Type B pancreatic cell (in vitro differentiated cells): ENCODE data around the gene SEC14L3. TPM values are rescaled to one million over a fixed set of nuclear protein-coding genes. Genes with fewer than 3 reads are reported as not detected.
A peak's percentile ranks its signal among the peaks of the same experiment; 100 is the strongest.

Source experiments
- DNase-seq: peaks from one replicate; pipeline ENCODE4 v3.0.0; 2021; ENCODE audit warnings: mixed read lengths; ENCODE audit not compliant: unreplicated experiment; ENCODE audit errors: extremely low spot score
- H3K27ac Mint-ChIP-seq: 2 replicates; pipeline ENCODE4 v1.8.0; 2021; ENCODE audit warnings: mild to moderate bottlenecking, mixed read lengths
- H3K27me3 Mint-ChIP-seq: 2 replicates; pipeline ENCODE4 v1.8.0; 2021; ENCODE audit warnings: mixed read lengths
- H3K36me3 Mint-ChIP-seq: 2 replicates; pipeline ENCODE4 v1.8.0; 2021; ENCODE audit warnings: mixed read lengths
- H3K4me1 Mint-ChIP-seq: one replicate; pipeline ENCODE4 v1.8.0; 2021; ENCODE audit warnings: mixed read lengths; ENCODE audit not compliant: unreplicated experiment
- H3K4me3 Mint-ChIP-seq: 2 replicates; pipeline ENCODE4 v1.8.0; 2021; ENCODE audit warnings: mild to moderate bottlenecking, mixed read lengths
- H3K9me3 Mint-ChIP-seq: 2 replicates; pipeline ENCODE4 v1.8.0; 2021; ENCODE audit warnings: mixed read lengths
- total RNA-seq: library from RNA; stranded (reverse); gene quantifications from 2 replicates; pipeline ENCODE4 v1.2.1, GENCODE V29; 2021; ENCODE audit warnings: low replicate concordance
- TF ChIP-seq, protein P1 (sequence below): fragments of 200-600 bp; sonication (generic); conservative IDR thresholded peaks from 2 replicates; pipeline ENCODE4 v1.5.0; 2021; ENCODE audit warnings: antibody characterized with exemption, mild to moderate bottlenecking

The SEC14L3 gene
- total RNA-seq, 1 donor from 2014 or later, result not detected

DNA sequence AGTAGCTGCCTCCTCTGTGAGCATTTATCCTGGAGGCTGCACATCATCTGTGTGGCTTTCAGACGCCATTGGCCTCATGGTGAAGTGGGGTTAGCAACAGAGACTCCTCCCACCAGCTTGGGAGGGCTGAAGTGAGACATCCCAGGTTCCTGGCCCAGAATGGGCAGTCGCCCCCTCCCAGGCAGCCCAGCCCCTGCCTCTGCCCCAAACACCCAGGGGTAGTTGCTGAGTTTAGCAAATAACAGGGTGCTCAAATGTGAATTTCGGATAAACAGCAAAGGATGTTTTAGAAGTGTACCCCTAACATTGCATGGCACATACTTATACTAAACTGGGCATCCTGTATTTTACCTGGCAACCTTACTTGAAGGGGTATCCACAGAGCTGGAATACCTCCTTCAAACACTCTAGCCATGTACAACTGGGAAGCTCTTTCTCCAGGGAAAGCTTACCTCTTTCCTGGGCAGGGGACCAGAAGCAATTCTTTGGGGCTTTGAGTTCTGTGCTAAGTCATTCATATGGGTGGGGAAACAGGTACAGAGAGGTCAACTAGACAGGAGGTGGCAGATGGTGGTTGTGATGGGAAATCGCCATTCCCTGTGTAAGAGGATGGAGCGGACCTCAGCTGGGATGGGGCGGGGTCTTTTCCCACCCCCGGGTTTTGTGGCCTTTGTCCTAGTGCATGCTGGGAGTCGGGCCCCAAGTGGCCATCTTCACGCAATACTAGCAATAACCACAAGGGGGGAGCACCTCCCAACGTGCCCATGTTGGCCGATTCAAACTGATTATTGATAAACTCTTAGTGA, 27.0 kb downstream of the SEC14L3 start:
- H3K4me3 Mint-ChIP-seq, result no peak overlapping the region
- DNase-seq, result no peak
- H3K36me3 Mint-ChIP-seq, result no peaks in the 10 kb centered on the region
- H3K4me1 Mint-ChIP-seq, result peaks cover 9% of the 10 kb centered on the region
- peaks cover 8% of the 10 kb centered on the region for H3K27me3 Mint-ChIP-seq
- no peaks in the 10 kb centered on the region for H3K9me3 Mint-ChIP-seq
- no peak overlapping the region for H3K27ac Mint-ChIP-seq
- TF ChIP-seq, protein P1, sequence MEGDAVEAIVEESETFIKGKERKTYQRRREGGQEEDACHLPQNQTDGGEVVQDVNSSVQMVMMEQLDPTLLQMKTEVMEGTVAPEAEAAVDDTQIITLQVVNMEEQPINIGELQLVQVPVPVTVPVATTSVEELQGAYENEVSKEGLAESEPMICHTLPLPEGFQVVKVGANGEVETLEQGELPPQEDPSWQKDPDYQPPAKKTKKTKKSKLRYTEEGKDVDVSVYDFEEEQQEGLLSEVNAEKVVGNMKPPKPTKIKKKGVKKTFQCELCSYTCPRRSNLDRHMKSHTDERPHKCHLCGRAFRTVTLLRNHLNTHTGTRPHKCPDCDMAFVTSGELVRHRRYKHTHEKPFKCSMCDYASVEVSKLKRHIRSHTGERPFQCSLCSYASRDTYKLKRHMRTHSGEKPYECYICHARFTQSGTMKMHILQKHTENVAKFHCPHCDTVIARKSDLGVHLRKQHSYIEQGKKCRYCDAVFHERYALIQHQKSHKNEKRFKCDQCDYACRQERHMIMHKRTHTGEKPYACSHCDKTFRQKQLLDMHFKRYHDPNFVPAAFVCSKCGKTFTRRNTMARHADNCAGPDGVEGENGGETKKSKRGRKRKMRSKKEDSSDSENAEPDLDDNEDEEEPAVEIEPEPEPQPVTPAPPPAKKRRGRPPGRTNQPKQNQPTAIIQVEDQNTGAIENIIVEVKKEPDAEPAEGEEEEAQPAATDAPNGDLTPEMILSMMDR, result peak; percentile 87

DNA sequence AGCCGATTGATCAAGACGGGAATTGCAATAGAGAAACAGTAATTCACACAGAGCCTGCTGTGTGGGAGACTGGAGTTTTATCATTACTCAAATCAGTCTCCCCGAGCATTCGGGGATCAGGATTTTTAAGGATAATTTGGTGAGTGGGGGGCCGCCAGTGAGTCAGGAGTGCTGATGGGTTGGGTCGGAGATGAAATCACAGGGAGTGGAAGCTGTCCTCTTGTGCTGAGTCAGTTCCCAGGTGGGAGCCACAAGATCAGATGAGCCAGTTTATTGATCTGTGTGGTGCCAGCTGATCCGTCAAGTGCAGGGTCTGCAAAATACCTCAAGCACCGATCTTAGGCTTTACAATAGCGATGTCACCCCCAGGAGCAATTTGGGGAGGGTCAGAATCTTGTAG, 30.7 kb downstream of the SEC14L3 start:
- H3K36me3 Mint-ChIP-seq, result no peaks in the 10 kb centered on the region
- H3K27me3 Mint-ChIP-seq, result peaks cover 11% of the 10 kb centered on the region
- H3K4me1 Mint-ChIP-seq, result peaks cover 14% of the 10 kb centered on the region
- TF ChIP-seq, protein P1, result no peak
- H3K27ac Mint-ChIP-seq, result no peak overlapping the region
- H3K9me3 Mint-ChIP-seq, result no peaks in the 10 kb centered on the region
- DNase-seq, result no peak
- no peak overlapping the region for H3K4me3 Mint-ChIP-seq

DNA sequence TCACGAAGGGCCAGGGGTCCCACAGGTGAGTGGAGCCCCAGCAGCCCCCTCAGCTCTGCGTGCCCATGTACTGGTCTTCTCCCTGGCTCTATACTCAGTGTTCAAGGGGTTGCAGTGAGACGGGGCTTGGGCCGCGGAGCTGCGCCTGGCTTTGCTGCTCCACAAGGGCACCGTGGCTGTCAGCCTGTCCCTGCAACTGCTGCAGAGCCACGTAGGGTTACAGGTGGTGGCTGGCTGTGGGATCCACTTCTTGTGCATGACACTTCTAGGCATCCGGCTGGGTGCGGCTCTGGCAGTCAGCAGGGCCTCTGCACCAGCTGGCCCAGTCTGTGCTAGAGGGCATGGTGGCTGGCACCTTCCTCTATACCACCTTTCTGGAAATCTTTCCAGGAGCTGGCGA, 32.0 kb downstream of the SEC14L3 start:
- Mint-ChIP-seq H3K27ac (no peak overlapping the region), H3K4me1 (peaks cover 15% of the 10 kb centered on the region), H3K36me3 (no peaks in the 10 kb centered on the region), H3K9me3 (no peaks in the 10 kb centered on the region), H3K27me3 (peaks cover 11% of the 10 kb centered on the region), H3K4me3 (no peak overlapping the region)
- DNase-seq, result no peak
- TF ChIP-seq, protein P1, result no peak

DNA sequence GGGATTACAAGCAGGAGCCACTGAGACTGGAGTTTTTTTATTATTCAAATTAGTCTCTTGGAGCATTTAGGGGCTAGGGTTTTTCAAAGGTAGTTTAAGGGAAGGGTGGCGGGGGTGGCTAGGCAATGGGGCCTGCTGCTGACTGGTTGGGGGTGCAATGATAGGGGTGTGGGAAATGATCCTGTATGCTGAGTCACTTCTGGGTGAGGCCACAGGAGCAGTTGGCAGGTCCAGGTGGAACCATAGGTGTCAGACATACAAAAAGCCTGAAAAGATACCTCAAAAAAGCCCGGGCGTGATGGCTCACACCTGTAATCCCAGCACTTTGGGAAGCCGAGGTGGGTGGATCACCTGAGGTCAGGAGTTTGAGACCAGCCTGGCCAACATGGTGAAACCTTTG, 32.6 kb downstream of the SEC14L3 start:
- Mint-ChIP-seq H3K9me3 (no peaks in the 10 kb centered on the region), H3K36me3 (no peaks in the 10 kb centered on the region), H3K4me1 (peaks cover 15% of the 10 kb centered on the region), H3K27me3 (peaks cover 11% of the 10 kb centered on the region), H3K27ac (no peak overlapping the region), H3K4me3 (no peak overlapping the region)
- TF ChIP-seq, protein P1, result no peak
- DNase-seq, result no peak

DNA sequence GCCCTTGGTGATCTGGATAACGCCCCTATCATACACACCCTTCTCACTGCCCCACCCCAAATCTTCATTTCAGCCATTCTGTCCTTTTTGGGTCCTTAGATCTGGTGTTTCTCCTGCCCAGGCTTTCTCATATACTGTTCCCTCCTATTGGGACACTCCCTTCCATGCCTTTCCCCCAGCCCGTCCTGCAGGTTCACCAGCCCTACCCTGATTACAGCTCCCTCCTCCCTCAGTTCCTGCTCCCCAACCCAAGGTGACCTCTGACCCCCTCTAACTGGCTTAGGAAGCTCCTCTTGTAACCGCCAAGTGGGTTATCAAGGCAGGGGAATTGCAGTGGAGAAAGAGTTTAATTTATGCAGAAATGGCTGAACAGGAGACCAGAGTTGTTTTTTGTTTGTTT, 33.3 kb downstream of the SEC14L3 start:
- no peak for DNase-seq
- H3K9me3 Mint-ChIP-seq, result no peaks in the 10 kb centered on the region
- H3K27me3 Mint-ChIP-seq, result peaks cover 11% of the 10 kb centered on the region
- TF ChIP-seq, protein P1, result no peak
- no peaks in the 10 kb centered on the region for H3K36me3 Mint-ChIP-seq
- no peak overlapping the region for H3K4me3 Mint-ChIP-seq
- H3K27ac Mint-ChIP-seq, result peak overlapping the region; percentile 15
- peaks cover 15% of the 10 kb centered on the region for H3K4me1 Mint-ChIP-seq
